HG02642 (cell line): ENCODE data around the gene SORCS2.

ENCODE experiments used
- ATAC-seq: cut with Tn5 transposase; IDR thresholded peaks from one replicate; pipeline ENCODE4 v1.9.1; 2021; ENCODE audit warnings: mild to moderate bottlenecking; ENCODE audit not compliant: unreplicated experiment, poor library complexity

The SORCS2 gene

DNA sequence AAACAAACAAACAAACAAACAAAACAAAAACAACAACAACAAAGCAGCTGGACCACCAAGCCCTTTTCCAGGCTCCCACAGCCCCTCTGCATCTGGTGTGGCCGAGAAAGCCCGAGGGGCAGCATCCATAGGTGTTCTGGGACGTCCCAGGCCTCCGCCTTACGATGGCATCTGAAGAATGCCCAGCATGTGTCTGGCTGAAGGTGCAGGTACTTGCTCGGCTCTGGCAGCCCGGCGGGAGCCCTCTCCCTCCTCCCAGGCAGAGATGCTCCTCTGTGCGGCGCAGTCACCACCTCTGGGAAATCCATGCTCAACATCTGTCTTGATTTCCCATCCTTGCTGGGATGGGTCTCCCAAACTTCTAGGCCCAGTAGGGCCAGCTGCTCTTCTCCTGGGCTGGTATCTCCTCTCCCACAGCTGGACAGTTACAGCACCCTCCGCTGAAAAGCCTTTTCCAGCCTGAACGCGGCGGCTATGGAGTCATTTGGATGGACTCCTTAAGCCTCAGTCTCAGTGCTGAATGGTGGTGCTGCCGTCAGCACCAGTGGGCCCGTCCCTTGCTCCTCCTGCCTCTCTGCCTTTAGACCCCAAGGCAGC, 238.1 kb downstream of the SORCS2 start:
- ATAC-seq: no peak

DNA sequence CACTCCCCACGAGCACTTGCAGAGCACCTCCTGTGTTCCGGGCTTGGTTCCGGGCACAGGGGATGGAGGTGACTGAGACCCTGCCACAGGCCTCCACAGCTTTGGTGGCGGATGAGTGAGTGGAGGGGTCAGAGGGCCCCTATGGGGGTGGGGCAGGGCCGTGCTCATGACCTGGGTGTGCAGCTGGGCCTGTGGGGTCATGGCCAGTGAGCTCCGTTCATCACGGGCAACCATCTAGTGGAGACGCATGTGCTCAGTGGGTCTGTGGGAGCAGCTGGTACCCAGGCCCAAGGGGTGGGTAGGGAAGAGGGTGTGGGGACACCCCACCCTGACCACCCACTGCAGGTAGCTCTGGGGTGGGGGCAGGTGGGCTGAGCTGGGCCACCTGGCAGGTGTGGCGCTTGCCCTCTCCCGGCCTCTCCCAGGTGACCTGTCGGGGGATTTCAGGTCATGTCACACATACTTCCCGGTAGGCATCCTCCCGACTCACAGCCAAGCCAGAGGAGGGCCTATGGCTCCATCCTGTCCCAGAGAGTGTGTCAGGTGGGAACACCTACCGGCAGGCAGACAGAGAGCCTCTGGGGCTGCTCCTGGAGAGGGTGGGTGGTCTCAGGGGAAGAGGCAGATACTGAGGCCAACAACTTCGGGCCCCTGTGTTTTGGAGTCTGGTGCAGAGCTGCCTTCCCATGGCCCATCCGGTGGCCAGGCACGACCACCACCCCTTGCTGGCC, 238.8 kb downstream of the SORCS2 start:
- no peak for ATAC-seq

DNA sequence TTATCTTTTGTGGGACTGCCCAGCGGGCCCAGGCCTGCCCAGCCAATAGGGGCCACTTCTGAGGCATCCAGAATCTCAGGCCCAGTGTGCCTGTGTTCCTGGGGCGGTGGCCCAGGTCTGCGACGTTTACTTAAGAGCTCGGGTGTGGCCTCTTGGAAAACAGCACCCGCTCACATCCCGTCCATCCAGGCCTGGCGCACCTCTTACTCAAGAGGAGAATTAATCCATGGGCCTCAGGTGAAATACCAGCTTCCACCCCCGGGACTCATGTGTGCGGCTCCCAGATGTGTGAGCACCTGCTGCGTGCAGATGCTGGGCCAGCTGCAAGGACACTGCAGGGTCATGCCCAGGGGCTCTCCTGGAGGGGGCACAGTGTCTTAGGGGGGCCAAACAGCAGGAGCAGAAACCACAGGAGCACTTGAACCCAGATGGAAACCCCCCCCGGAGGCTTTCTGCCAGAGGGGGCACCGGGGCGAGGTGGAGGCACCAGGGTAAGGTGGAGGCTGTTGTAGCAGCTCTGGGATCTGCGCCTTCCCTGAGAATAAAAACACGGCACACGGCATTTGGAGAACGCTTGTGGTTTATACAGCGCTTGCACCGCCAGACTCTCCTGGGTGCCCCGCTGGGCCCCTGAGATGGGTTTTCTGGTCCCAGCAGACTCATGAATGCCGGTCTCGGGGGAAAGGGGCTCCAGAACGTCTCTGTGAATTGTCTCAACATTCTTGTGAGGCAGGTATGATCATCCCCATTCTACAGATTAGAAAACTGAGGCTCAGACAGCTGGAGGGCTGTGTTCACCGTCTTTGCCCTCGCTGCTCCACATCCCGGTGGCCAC, 239.6 kb downstream of the SORCS2 start:
- no peak for ATAC-seq

GRCh38 chr4:7432531-7433375, 240.4 kb downstream of the SORCS2 start:
- no peak for ATAC-seq

- ATAC-seq: no peak
Observed at GRCh38 chr4:7433376-7434140, 241.2 kb downstream of the SORCS2 start.

- no peak for ATAC-seq
Observed at GRCh38 chr4:7434141-7434765, 241.9 kb downstream of the SORCS2 start.

GRCh38 chr4:7434766-7435150, 242.4 kb downstream of the SORCS2 start, which contains the start of gene PSAPL1:
Gene PSAPL1 (minus strand): TSS chr4:7434930. CDS start chr4:7434879, 51 bp downstream.
- ATAC-seq: no peak

- ATAC-seq: no peak
Observed at GRCh38 chr4:7435471-7436061, 243.2 kb downstream of the SORCS2 start.

- ATAC-seq: no peak
Observed at GRCh38 chr4:7436256-7436655, 243.9 kb downstream of the SORCS2 start.

GRCh38 chr4:7439699-7440098, 247.4 kb downstream of the SORCS2 start:
- ATAC-seq: no peak

DNA sequence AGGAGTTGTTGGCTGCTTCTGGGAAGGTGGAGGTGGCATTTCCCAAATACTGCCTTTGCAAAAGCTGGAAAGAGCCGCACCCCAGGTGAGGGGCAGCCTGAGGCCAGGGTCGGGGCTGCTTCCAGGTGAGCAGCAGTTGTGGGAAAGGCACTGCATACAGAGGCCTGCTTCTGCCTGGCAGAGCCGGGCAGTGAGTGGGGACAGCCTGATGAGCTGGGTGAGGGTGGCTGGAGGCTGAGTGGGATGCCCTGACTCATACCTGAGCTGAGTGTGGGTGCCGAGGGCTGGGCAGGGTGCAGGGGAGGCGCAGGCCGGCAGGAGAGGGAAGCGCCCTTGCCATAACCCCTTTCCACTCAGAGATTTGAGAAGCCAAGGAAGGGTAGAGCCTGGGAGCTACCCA, 248.9 kb downstream of the SORCS2 start:
- no peak for ATAC-seq

DNA sequence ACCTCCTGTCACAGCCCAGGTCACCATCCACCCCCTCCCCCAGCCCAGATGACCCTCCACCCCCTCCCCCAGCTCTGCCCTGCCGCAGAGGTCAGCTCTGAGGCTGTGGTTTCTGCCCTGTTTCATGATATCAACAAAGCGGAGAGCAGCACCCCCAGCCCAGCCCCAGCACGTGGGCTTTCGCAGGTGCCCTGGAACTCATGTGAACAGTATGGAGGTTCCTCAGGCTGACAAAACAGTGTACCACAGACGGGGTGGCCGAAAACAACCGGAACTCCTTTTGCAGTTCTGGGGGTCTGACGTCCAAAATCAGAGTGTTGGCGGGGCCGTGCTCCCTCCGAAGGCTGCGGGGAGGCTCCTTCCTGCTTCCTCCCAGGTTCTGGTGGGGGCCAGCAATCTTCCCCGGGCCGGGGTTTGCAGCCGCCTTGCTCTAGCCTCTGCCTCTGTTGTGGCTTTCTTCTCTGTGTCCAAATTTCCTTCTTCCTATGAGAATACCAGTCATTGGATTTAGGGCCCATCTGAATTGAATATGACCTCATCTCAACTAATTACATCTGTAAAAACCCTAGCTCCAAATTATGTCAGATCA, 250.3 kb downstream of the SORCS2 start:
- ATAC-seq: no peak

DNA sequence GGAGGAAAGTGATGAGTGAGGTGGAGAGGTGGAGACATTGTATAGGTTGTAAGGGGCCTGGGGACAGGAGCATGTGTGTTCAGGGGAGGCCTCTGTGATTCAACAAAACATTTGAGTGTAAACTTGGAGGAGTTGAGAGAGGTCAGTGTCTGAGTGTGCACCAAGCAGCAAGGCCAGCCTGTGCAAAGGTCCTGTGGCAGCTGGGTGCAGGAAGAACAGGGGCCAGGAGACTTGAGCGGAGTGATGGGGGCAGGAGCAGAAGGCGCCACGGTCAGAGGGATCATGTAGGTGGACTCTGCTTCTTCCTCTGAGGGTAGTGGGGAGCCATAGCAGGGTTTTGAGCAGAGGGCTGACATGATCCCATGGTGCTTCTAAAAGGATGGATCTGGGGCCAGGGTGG, 252.0 kb downstream of the SORCS2 start:
- ATAC-seq: no peak

- no peak for ATAC-seq
Observed at GRCh38 chr4:7444731-7445130, 252.4 kb downstream of the SORCS2 start.

DNA sequence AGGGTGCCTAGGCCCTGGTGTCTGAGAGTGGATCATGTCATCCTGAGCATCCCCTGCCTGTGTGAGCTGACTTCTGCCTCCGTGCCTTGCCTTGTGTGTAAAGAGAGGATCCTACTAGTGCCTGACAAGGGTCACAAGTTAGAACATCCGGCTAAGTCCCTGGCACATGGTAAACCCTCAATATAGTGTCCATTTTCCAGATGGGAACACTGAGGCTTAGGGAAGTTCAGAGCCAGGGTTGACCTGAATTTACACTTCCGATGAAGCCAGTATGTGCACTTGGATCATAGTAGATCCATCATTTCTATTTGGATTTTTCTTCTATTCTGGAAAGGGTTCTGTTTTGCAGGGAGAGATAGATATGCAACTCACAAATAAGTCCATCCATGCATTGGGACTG, 254.9 kb downstream of the SORCS2 start:
- ATAC-seq: no peak

GRCh38 chr4:7448036-7448435, 255.7 kb downstream of the SORCS2 start:
- ATAC-seq: no peak

GRCh38 chr4:7450775-7451433, 258.6 kb downstream of the SORCS2 start:
- no peak for ATAC-seq

GRCh38 chr4:7451434-7451789, 259.1 kb downstream of the SORCS2 start:
- ATAC-seq: no peak
